HEK293T (cell line): ENCODE results near the gene TBC1D14.

ENCODE experiments used
- CTCF ChIA-PET: fragments of 350-600 bp; formaldehyde crosslinking; extraction: SDS; loops from one replicate; lab custom pipeline; 2021; ENCODE audit warnings: antibody characterized with exemption, inconsistent platforms; lab: Yijun Ruan, JAX
- POLR2A ChIA-PET: fragments of 350-600 bp; formaldehyde crosslinking; extraction: SDS; loops from one replicate; lab custom pipeline; 2020; ENCODE audit warnings: antibody characterized with exemption, inconsistent platforms; lab: Yijun Ruan, JAX
- DNase-seq: peaks from one replicate; pipeline ENCODE4 v3.0.0; 2012; ENCODE audit warnings: mixed read lengths; ENCODE audit errors: extremely low spot score
- ARNT ChIP-seq: fragments of 450-650 bp; IDR thresholded peaks from 2 replicates; pipeline ENCODE4 v1.6.1; 2017; ENCODE audit warnings: mild to moderate bottlenecking
- BHLHE40 ChIP-seq: fragments of 450-650 bp; IDR thresholded peaks from 2 replicates; pipeline ENCODE4 v1.6.1; 2016; ENCODE audit warnings: mild to moderate bottlenecking, moderate library complexity, borderline replicate concordance
- CTBP1 ChIP-seq: fragments of 450-650 bp; IDR thresholded peaks from 2 replicates; pipeline ENCODE4 v1.6.1; 2016; ENCODE audit warnings: borderline replicate concordance
- ELF4 ChIP-seq: fragments of 450-650 bp; IDR thresholded peaks from 2 replicates; pipeline ENCODE4 v1.6.1; 2017; ENCODE audit warnings: antibody characterized with exemption
- FOXA1 ChIP-seq: fragments of 450-650 bp; IDR thresholded peaks from 2 replicates; pipeline ENCODE4 v1.6.1; 2016; ENCODE audit warnings: mild to moderate bottlenecking
- FOXK2 ChIP-seq: fragments of 450-650 bp; IDR thresholded peaks from 2 replicates; pipeline ENCODE4 v1.6.1; 2016; ENCODE audit warnings: mild to moderate bottlenecking
- FOXM1 ChIP-seq: fragments of 450-650 bp; IDR thresholded peaks from 2 replicates; pipeline ENCODE4 v1.6.1; 2017; ENCODE audit warnings: mild to moderate bottlenecking, borderline replicate concordance
- HDGF ChIP-seq: fragments of 450-650 bp; IDR thresholded peaks from 2 replicates; pipeline ENCODE4 v1.6.1; 2017; ENCODE audit warnings: antibody characterized with exemption, borderline replicate concordance
- L3MBTL2 ChIP-seq: fragments of 450-650 bp; conservative IDR thresholded peaks from 2 replicates; pipeline ENCODE4 v1.6.1; 2016; ENCODE audit warnings: mild to moderate bottlenecking
- LEF1 ChIP-seq: fragments of 450-650 bp; IDR thresholded peaks from 2 replicates; pipeline ENCODE4 v1.6.1; 2017; ENCODE audit warnings: mild to moderate bottlenecking, borderline replicate concordance
- NFRKB ChIP-seq: fragments of 450-650 bp; IDR thresholded peaks from 2 replicates; pipeline ENCODE4 v1.6.1; 2016; ENCODE audit warnings: mild to moderate bottlenecking, moderate library complexity
- SP1 ChIP-seq: fragments of 450-650 bp; IDR thresholded peaks from 2 replicates; pipeline ENCODE4 v1.6.1; 2017
- SUZ12 ChIP-seq: fragments of 450-650 bp; IDR thresholded peaks from 2 replicates; pipeline ENCODE4 v1.6.1; 2016; ENCODE audit warnings: mild to moderate bottlenecking
- TARDBP ChIP-seq: fragments of 450-650 bp; IDR thresholded peaks from 2 replicates; pipeline ENCODE4 v1.6.1; 2016
- ZNF384 ChIP-seq: fragments of 450-650 bp; IDR thresholded peaks from 2 replicates; pipeline ENCODE4 v1.6.1; 2016
- TF ChIP-seq, protein P1 (sequence below): fragments of 450-650 bp; IDR thresholded peaks from 2 replicates; pipeline ENCODE4 v1.6.1; 2016

The TBC1D14 gene

DNA sequence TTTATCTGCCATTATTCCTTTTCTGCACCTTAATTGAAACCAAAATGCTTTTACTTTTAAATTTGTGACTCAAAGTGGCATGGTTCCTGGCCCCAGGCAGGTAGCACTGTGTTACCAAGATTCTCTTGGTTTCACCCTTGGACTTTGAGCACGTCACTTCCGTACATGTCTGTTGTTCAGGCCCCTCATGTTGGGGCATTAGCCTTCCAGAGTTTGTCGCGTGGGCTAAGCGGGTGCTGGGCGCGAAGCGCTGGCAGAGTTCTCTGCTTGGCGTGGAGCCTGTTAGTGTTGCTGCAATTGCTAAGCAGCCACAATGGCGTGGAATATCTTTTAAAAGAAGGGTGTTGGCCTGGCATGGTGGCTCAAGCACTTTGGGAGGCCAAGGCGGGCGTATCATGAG, 119.6 kb downstream of the TBC1D14 start:
- DNase-seq: no peak
- ChIA-PET POLR2A (no interaction called here), CTCF (no interaction called here)
- TF ChIP-seq FOXK2 (no peak), ZNF384 (no peak), LEF1 (no peak)

DNA sequence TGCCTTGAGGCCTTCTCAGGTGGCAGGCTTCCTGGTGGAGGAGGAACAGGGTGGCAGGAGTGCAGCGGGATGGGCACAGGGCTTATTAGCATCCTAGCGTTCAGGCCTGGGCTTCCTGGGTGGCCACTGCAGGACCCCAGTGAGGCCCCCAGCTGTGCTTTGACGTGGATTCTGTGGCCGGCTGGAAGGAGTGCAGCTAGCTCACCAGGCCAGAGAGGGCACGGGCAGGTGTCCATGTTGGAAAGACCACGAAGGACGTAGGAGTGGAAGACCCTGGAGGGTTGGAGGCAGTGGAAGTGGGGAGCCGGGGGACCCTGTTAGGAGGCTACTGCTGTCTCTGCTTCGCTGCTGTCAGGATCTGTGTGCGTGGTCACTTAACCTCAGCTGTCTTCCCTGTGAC, 120.3 kb downstream of the TBC1D14 start:
- TF ChIP-seq L3MBTL2 (no peak), BHLHE40 (no peak), ELF4 (no peak), LEF1 (no peak), ZNF384 (no peak), NFRKB (no peak), ARNT (no peak), FOXA1 (no peak), SUZ12 (no peak), HDGF (no peak), CTBP1 (no peak), SP1 (no peak), FOXM1 (no peak), TARDBP (no peak), FOXK2 (no peak)
- TF ChIP-seq, protein P1, sequence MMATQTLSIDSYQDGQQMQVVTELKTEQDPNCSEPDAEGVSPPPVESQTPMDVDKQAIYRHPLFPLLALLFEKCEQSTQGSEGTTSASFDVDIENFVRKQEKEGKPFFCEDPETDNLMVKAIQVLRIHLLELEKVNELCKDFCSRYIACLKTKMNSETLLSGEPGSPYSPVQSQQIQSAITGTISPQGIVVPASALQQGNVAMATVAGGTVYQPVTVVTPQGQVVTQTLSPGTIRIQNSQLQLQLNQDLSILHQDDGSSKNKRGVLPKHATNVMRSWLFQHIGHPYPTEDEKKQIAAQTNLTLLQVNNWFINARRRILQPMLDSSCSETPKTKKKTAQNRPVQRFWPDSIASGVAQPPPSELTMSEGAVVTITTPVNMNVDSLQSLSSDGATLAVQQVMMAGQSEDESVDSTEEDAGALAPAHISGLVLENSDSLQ: no peak
- POLR2A ChIA-PET: interaction anchor here (1.3 kb wide), 1 partner anchor 38 kb away, joined by 4 read pairs; the partner anchor contains the start of gene GRPEL1
- no peak for DNase-seq
- CTCF ChIA-PET: interaction anchor here (1.8 kb wide), 1 partner anchor 13 kb away, joined by 4 read pairs; the partner anchor contains the start of gene TADA2B

DNA sequence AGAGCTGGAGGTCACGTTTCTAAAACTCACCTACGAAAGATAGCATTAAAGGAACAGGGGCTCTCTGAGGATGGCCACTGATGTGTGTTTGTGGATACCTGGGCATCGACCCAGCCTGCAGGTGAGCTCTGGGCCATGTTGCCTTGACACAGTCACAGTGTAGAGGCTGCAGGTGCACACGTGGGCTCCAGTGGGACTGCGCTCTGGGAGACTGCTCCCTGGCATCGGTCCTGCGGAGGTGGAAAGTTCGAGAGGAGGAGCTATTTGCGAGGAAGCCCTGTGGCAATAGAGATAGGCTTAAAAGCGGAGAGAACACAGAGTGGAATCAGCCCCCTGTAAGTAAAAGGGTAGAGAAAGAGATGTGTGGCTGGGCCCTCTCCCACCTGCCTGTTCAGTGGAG, 121.2 kb downstream of the TBC1D14 start:
- DNase-seq: no peak
- ChIA-PET CTCF (interaction anchor here (1.1 to 1.8 kb wide), 2 partner anchors 12 to 37 kb away, joined by 3 to 4 read pairs; partner anchors contain the start of gene TADA2B), POLR2A (interaction anchor here (1.2 to 1.3 kb wide), 2 partner anchors 37 to 53 kb away, joined by 3 to 4 read pairs; partner anchors contain the start of gene GRPEL1)
- TF ChIP-seq CTBP1 (no peak), NFRKB (no peak), SP1 (no peak), HDGF (no peak), TARDBP (no peak), L3MBTL2 (no peak), ELF4 (no peak)

DNA sequence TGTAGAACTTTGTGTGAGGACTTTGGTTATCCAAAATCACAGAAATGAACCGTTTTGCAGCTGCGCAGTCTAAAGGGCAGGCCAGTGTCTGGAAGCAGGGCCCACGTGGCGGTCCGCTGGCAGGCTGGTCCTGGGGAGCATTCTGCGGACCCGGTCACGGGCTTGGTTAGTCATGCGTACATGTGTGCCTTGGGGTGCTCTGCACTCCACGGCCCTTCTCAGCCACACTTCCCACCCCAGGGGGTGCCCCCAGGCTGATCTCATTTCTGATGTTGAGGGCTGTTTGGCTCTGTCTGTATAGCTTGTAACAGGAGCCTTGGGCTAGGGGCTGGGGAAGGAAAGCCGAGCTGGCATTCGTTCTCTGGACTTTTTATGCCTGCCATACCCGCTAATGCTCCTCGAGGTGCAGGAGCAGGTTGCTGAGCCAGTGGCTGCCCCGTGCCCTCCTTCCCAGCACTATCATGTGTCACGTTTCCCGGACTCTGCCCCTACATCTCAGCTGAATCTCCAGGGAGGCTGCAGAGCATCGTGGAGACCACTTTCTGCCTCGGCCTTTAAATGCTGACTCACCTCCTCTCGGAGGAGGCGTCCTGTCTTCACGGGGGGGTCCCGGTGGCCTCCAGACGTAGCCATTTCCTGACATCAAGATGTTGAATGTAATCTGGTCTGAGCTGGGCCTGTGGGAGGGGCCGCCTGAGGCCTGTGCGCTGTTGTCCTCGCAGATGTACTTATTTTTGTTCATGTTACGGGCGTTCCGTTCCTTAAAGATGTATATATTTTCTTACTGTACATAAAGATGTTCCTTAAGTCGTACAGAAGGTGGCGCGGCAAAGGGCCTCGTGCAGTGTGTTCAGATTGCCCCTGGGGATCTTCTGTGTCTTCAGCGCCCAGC, 122.2 kb downstream of the TBC1D14 start:
- CTCF ChIA-PET: interaction anchor here (1.1 to 1.8 kb wide), 2 partner anchors 11 to 36 kb away, joined by 3 to 4 read pairs; partner anchors contain the start of gene TADA2B
- no peak for DNase-seq

DNA sequence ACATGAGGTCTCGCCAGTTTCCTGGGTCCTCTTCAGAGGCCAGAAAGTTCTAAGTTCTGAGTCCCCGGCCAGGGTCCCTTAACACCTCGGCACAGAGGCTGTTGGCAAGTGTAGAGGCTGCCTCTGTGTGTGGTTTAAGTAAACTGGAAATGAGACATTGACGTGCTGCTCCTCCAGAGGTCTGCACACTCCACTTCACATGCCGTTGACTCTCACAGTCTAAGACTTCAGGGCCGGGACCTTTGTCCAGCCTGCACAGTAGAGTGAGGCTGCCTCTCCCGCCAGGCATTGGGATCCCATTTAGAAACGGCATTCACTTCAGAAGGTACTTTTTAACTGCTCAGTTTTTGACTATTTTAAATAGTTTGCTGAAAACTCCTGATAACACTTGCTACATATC, 123.0 kb downstream of the TBC1D14 start:
- TF ChIP-seq, protein P1: no peak
- TF ChIP-seq ZNF384 (no peak), CTBP1 (no peak), FOXK2 (no peak), SP1 (no peak)
- DNase-seq: no peak
- CTCF ChIA-PET: no interaction called here
- POLR2A ChIA-PET: no interaction called here

More for the DNA sequence above, 122.2 kb downstream of the TBC1D14 start:
- POLR2A ChIA-PET: interaction anchor here (0.5 to 1.3 kb wide), 3 partner anchors 37 to 52 kb away, joined by 3 to 4 read pairs (median 3); partner anchors contain the start of gene GRPEL1
- TF ChIP-seq, protein P1: no peak
- no peak for TF ChIP-seq NFRKB
- TF ChIP-seq SUZ12: no peak
- TF ChIP-seq SP1: no peak
- no peak for TF ChIP-seq FOXK2
- no peak for TF ChIP-seq FOXA1
- no peak for TF ChIP-seq TARDBP
- TF ChIP-seq ZNF384: no peak
- TF ChIP-seq CTBP1: no peak
- no peak for TF ChIP-seq L3MBTL2
- no peak for TF ChIP-seq FOXM1
- TF ChIP-seq BHLHE40: no peak
- no peak for TF ChIP-seq HDGF
- no peak for TF ChIP-seq ELF4
- TF ChIP-seq LEF1: no peak
- no peak for TF ChIP-seq ARNT
